DND-41 (cell line): Measurements from ENCODE around the gene USH1C.

ENCODE experiments used
- CTCF ChIP-seq: IDR thresholded peaks from 2 replicates; pipeline ENCODE4 v1.5.1; 2012; ENCODE audit warnings: borderline replicate concordance, low read length, moderate library complexity, mild to moderate bottlenecking; ENCODE audit not compliant: poor library complexity, severe bottlenecking; ENCODE audit errors: extremely low read depth
- EZH2 ChIP-seq: IDR thresholded peaks from 3 replicates; pipeline ENCODE4 v1.6.1; 2012; ENCODE audit warnings: borderline replicate concordance, low read depth, mild to moderate bottlenecking, moderate library complexity, low read length, inconsistent platforms; ENCODE audit not compliant: severe bottlenecking

GRCh38 chr11:17481905-17482304, 62.3 kb downstream of the USH1C start:
- no peak for TF ChIP-seq CTCF
- TF ChIP-seq EZH2: no peak
